GM08714 (cell line): ENCODE data around the gene MS4A3.

Source experiments
- H3K4me3 ChIP-seq: fragments of 200-500 bp; sonication (Bioruptor generic); 2 replicates; pipeline ENCODE4 v1.5.1; 2014; ENCODE audit warnings: mild to moderate bottlenecking, low read length, inconsistent platforms
- ZNF274 ChIP-seq: IDR thresholded peaks from 2 replicates; pipeline ENCODE4 v1.6.1; 2012; ENCODE audit warnings: mild to moderate bottlenecking, low read depth, low read length

The MS4A3 gene

DNA sequence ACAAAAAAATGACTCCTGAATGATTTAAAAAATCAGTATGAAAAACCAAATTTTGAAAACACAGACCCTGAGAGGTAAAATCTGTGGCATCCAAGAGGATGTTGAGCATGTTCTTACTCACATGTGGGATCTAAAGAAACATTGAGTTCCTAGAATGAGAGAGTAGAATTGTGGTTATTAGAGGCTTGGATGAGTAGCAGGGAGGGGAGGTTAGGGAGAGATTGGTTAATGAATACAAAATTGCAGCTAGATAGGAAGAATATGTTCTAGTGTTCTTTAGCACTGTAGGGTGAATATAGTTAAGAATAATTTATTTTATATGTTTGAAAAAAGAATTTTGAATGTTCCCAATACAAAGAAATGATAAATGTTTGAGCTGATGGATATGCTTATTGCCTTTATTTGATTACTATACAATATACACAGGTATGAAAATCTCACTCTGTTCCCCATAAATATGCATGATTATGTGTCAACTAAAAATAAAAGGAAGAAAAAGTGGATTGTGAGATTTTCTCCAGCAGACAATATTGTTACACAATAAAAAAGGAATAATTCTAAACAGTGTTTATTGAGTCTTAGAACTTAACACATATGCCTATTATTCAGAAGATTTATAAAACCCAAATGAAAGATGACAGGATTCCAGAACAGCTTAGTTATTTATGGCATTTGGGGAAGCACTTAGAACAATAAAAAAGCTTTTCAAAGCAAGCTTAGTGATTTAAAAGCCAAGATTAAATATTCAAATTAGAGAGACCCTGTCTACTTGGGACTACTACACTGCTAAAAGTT lies 60.7 kb downstream of the MS4A3 start:
- TF ChIP-seq ZNF274 = no peak
- no peak overlapping the region for H3K4me3 ChIP-seq

DNA sequence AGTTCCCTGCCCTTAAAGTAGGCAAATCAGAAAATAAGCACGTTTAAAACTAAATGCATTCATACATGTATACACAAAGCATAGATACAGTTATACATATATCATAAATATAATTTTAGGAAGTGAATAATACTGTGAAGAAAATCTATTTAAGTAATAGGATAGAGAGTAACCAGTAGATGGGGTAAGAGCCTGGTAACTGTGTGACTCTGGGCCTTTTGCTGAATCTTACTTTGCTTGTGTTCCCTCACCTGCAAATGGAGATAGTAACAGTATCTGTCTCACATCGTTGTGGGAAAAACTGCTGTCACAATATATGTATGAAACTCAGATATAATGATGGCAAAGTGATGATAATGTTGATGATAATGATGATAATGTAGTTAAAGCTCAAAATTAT lies 61.9 kb downstream of the MS4A3 start:
- no peak for TF ChIP-seq ZNF274

DNA sequence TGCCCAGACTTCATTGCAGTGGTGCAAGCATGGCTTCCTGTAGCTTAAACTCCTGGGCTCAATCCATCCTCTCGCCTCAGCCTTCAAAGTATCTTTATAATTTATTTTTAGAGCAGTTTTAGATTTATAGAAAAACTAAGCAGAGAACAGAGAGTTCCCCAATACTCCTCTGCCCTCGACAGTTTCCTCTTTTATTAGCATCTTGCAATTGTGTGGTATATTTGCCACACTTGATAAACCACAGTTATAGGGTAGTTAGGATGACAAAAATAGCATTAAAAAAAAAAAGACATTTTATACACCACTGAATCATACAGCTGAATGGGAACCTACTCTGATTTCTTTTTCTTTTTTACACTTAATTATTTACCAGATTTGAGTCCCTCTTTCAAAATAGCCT lies 63.2 kb downstream of the MS4A3 start:
- TF ChIP-seq ZNF274 = no peak
- no peak overlapping the region for H3K4me3 ChIP-seq

More for the DNA sequence above, 61.9 kb downstream of the MS4A3 start:
- H3K4me3 ChIP-seq = no peak overlapping the region
